GM19455 (cell line): ENCODE results near the gene HOXB3.

ENCODE experiments used
- ATAC-seq: cut with Tn5 transposase; IDR thresholded peaks from one replicate; pipeline ENCODE4 v1.9.1; 2021; ENCODE audit not compliant: unreplicated experiment

The HOXB3 gene

GRCh38 chr17:48571826-48572417, 18.1 kb downstream of the HOXB3 start:
- no peak for ATAC-seq

GRCh38 chr17:48571024-48571818, 18.8 kb downstream of the HOXB3 start:
- ATAC-seq, result no peak

- no peak for ATAC-seq
These were observed 19.6 kb downstream of the HOXB3 start for GRCh38 chr17:48570325-48571023.

GRCh38 chr17:48569674-48570324, 20.2 kb downstream of the HOXB3 start:
- no peak for ATAC-seq

- ATAC-seq, result no peak
These were observed 20.8 kb downstream of the HOXB3 start for GRCh38 chr17:48569240-48569582.

GRCh38 chr17:48568499-48569239, 21.4 kb downstream of the HOXB3 start:
- ATAC-seq, result no peak

- no peak for ATAC-seq
These were observed 22.2 kb downstream of the HOXB3 start for GRCh38 chr17:48567646-48568354.

GRCh38 chr17:48567209-48567608, 22.8 kb downstream of the HOXB3 start:
- no peak for ATAC-seq

- no peak for ATAC-seq
These were observed 23.3 kb downstream of the HOXB3 start for GRCh38 chr17:48566717-48567116.

GRCh38 chr17:48565925-48566710, 23.9 kb downstream of the HOXB3 start:
- no peak for ATAC-seq

GRCh38 chr17:48565022-48565554, 25.0 kb downstream of the HOXB3 start:
- ATAC-seq, result no peak

GRCh38 chr17:48564188-48565021, 25.6 kb downstream of the HOXB3 start:
- no peak for ATAC-seq

GRCh38 chr17:48563867-48564187, 26.2 kb downstream of the HOXB3 start:
- no peak for ATAC-seq

GRCh38 chr17:48563385-48563838, 26.6 kb downstream of the HOXB3 start:
- no peak for ATAC-seq

GRCh38 chr17:48562934-48563333, 27.1 kb downstream of the HOXB3 start:
- ATAC-seq, result no peak

- ATAC-seq, result no peak
These were observed 27.9 kb downstream of the HOXB3 start for GRCh38 chr17:48561884-48562810.
